ENCODE measurements around the gene C11orf87.

Gene C11orf87

GRCh38 chr11:109454857-109455256 is 32.9 kb downstream of the C11orf87 start:
- DNase-seq, result no peak
